ENCODE measurements around the gene SQOR.

GRCh38 chr15:45628136-45628535 is 6.7 kb upstream of the SQOR start:
- TF ChIP-seq POLR2AphosphoS5 (IDR thresholded peaks at IDR 0.05) (no peak), POLR2A (IDR thresholded peaks at IDR 0.05) (no peak)

Data from suprapubic skin (tissue), 4 donors.